Smooth muscle cell (in vitro differentiated cells): Measurements from ENCODE around the gene ANKRD22. TPM values are rescaled to one million over a fixed set of nuclear protein-coding genes. Genes with fewer than 3 reads are reported as not detected.

ENCODE experiments used
- DNase-seq: peaks from one replicate; lab custom pipeline; 2025; ENCODE audit not compliant: unreplicated experiment; lab: John Stamatoyannopoulos, UW
- H2AFZ ChIP-seq: fragments of 200-600 bp; sonication (generic); 2 replicates; pipeline ENCODE4 v1.6.0; 2016; ENCODE audit warnings: antibody characterized with exemption, low read depth, mild to moderate bottlenecking
- H3F3A ChIP-seq: fragments of 200-600 bp; sonication (generic); 2 replicates; pipeline ENCODE4 v1.6.0; 2017; ENCODE audit warnings: antibody characterized with exemption, low read depth
- H3K27ac ChIP-seq: fragments of 200-600 bp; sonication (generic); 2 replicates; pipeline ENCODE4 v1.5.1; 2016; ENCODE audit warnings: low read depth, mild to moderate bottlenecking
- H3K27me3 ChIP-seq: fragments of 200-600 bp; sonication (generic); 2 replicates; pipeline ENCODE4 v1.6.1; 2016; ENCODE audit warnings: low read depth, mild to moderate bottlenecking
- H3K36me3 ChIP-seq: fragments of 200-600 bp; sonication (generic); 2 replicates; pipeline ENCODE4 v1.5.1; 2016; ENCODE audit warnings: low read depth
- H3K4me1 ChIP-seq: fragments of 200-600 bp; sonication (generic); 2 replicates; pipeline ENCODE4 v1.5.1; 2016; ENCODE audit warnings: low read depth
- H3K4me2 ChIP-seq: fragments of 200-600 bp; sonication (generic); 2 replicates; pipeline ENCODE4 v1.6.0; 2016; ENCODE audit warnings: mild to moderate bottlenecking
- H3K4me3 ChIP-seq: fragments of 200-600 bp; sonication (generic); 2 replicates; pipeline ENCODE4 v1.5.1; 2016; ENCODE audit warnings: mild to moderate bottlenecking
- H3K79me2 ChIP-seq: fragments of 200-600 bp; sonication (generic); 2 replicates; pipeline ENCODE4 v1.6.0; 2016; ENCODE audit warnings: low read depth, mild to moderate bottlenecking
- H3K9ac ChIP-seq: fragments of 200-600 bp; sonication (generic); 2 replicates; pipeline ENCODE4 v1.6.0; 2016; ENCODE audit warnings: low read depth
- H3K9me3 ChIP-seq: fragments of 200-600 bp; sonication (generic); replicated peaks from 2 replicates; pipeline ENCODE4 v1.5.1; 2016; ENCODE audit warnings: low read depth
- H4K20me1 ChIP-seq: fragments of 200-600 bp; sonication (generic); 2 replicates; pipeline ENCODE4 v1.6.0; 2016; ENCODE audit warnings: low read depth
- WGBS: methylation state at CpG from one replicate; pipeline ENCODE4 v1.1.7; 2016; ENCODE audit warnings: low lambda C conversion rate; 5-methylcytosine and 5-hydroxymethylcytosine counted together
- polyA plus RNA-seq: library from polyadenylated mRNA; unstranded; fragments of >200 nt; fragmentation: Nextera tagmentation; extraction: Ambion mirVana; gene quantifications from 2 replicates; pipeline ENCODE4 v1.2.1, GENCODE V29; 2016
- total RNA-seq: library from RNA; depleted of rRNA; stranded (reverse); fragments of >200 nt; gene quantifications from 2 replicates; pipeline ENCODE4 v1.2.3, GENCODE V29; 2014
- TF ChIP-seq, protein P1 (sequence below): fragments of 200-600 bp; sonication (generic); IDR thresholded peaks from 2 replicates; pipeline ENCODE4 v1.5.1; 2017; ENCODE audit warnings: borderline replicate concordance, mild to moderate bottlenecking, antibody characterized with exemption; ENCODE audit not compliant: insufficient read depth, poor library complexity, severe bottlenecking

ANKRD22 gene
- total and polyA plus RNA-seq, 2 experiments from 2014 or later = 1.9 to 3.4 TPM

- DNase-seq = no peak
- no peaks in the 10 kb centered on the region for H3K36me3 ChIP-seq
- no peak overlapping the region for H3K9ac ChIP-seq
- H3K4me3 ChIP-seq = no peak overlapping the region
- WGBS = 79% methylated on average over 4 of the region's 4 CpGs
- no peaks in the 10 kb centered on the region for H3K27me3 ChIP-seq
- H3K27ac ChIP-seq = peak overlapping the region; percentile 72
- H2AFZ ChIP-seq = peak overlapping the region; percentile 29
- peaks cover 14% of the 10 kb centered on the region for H3F3A ChIP-seq
- H3K9me3 ChIP-seq = no peaks in the 10 kb centered on the region
- TF ChIP-seq, protein P1, sequence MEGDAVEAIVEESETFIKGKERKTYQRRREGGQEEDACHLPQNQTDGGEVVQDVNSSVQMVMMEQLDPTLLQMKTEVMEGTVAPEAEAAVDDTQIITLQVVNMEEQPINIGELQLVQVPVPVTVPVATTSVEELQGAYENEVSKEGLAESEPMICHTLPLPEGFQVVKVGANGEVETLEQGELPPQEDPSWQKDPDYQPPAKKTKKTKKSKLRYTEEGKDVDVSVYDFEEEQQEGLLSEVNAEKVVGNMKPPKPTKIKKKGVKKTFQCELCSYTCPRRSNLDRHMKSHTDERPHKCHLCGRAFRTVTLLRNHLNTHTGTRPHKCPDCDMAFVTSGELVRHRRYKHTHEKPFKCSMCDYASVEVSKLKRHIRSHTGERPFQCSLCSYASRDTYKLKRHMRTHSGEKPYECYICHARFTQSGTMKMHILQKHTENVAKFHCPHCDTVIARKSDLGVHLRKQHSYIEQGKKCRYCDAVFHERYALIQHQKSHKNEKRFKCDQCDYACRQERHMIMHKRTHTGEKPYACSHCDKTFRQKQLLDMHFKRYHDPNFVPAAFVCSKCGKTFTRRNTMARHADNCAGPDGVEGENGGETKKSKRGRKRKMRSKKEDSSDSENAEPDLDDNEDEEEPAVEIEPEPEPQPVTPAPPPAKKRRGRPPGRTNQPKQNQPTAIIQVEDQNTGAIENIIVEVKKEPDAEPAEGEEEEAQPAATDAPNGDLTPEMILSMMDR = no peak
- peaks cover 9% of the 10 kb centered on the region for H3K4me1 ChIP-seq
- H3K4me2 ChIP-seq = peak overlapping the region; percentile 61
- H3K79me2 ChIP-seq = no peaks in the 10 kb centered on the region
- H4K20me1 ChIP-seq = no peaks in the 10 kb centered on the region
These were observed 59.0 kb downstream of the ANKRD22 start for GRCh38 chr10:88792661-88793060.

- peak overlapping the region; percentile 29 for H2AFZ ChIP-seq
- no peaks in the 10 kb centered on the region for H3K27me3 ChIP-seq
- WGBS = 61% methylated on average over 2 of the region's 2 CpGs
- no peak overlapping the region for H3K4me2 ChIP-seq
- no peaks in the 10 kb centered on the region for H3K36me3 ChIP-seq
- H3K9ac ChIP-seq = no peak overlapping the region
- H3K4me1 ChIP-seq = peaks cover 9% of the 10 kb centered on the region
- H3K79me2 ChIP-seq = no peaks in the 10 kb centered on the region
- DNase-seq = no peak
- H3K27ac ChIP-seq = peak overlapping the region; percentile 40
- H3K9me3 ChIP-seq = no peaks in the 10 kb centered on the region
- no peak overlapping the region for H3K4me3 ChIP-seq
- peaks cover 14% of the 10 kb centered on the region for H3F3A ChIP-seq
- TF ChIP-seq, protein P1 = peak; percentile 44
- no peaks in the 10 kb centered on the region for H4K20me1 ChIP-seq
These were observed 59.7 kb downstream of the ANKRD22 start for GRCh38 chr10:88791924-88792323.

- DNase-seq = no peak
- H3K27ac ChIP-seq = no peak overlapping the region
- H2AFZ ChIP-seq = no peak overlapping the region
- peaks cover 9% of the 10 kb centered on the region for H3K4me1 ChIP-seq
- H3K4me3 ChIP-seq = no peak overlapping the region
- no peaks in the 10 kb centered on the region for H3K9me3 ChIP-seq
- no peaks in the 10 kb centered on the region for H3K36me3 ChIP-seq
- TF ChIP-seq, protein P1 = no peak
- no peak overlapping the region for H3K9ac ChIP-seq
- H3K27me3 ChIP-seq = no peaks in the 10 kb centered on the region
- H4K20me1 ChIP-seq = no peaks in the 10 kb centered on the region
- H3F3A ChIP-seq = peaks cover 8% of the 10 kb centered on the region
- no peak overlapping the region for H3K4me2 ChIP-seq
- H3K79me2 ChIP-seq = no peaks in the 10 kb centered on the region
These were observed 62.7 kb downstream of the ANKRD22 start for GRCh38 chr10:88788924-88789323.

DNA sequence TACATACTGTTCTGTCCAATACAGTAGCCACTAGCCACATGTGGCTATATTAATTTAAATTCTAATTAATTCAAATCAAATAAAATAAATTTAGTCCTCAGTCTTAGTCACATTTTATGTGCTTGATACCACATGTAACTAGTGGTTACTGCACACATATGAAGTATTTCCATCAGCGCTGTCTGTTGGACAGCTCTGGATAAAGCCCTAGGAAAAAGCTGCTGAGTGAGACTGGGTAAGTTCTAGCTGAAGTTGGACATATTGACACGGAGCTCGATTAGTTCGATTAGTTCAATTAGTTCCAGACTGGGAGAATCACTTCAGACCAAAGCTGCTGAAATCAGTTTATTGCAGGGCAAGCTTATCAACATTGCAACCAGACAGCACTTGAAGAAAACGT, 64.2 kb downstream of the ANKRD22 start:
- H3K27me3 ChIP-seq = peaks cover 8% of the 10 kb centered on the region
- H3K27ac ChIP-seq = no peak overlapping the region
- H2AFZ ChIP-seq = no peak overlapping the region
- H3K4me1 ChIP-seq = no peaks in the 10 kb centered on the region
- no peak overlapping the region for H3K4me3 ChIP-seq
- DNase-seq = no peak
- no peak overlapping the region for H3K9ac ChIP-seq
- H3K79me2 ChIP-seq = no peaks in the 10 kb centered on the region
- TF ChIP-seq, protein P1 = no peak
- WGBS = 78% methylated on average over 5 of the region's 5 CpGs
- H4K20me1 ChIP-seq = no peaks in the 10 kb centered on the region
- H3K9me3 ChIP-seq = no peaks in the 10 kb centered on the region
- no peaks in the 10 kb centered on the region for H3F3A ChIP-seq
- no peak overlapping the region for H3K4me2 ChIP-seq
- no peaks in the 10 kb centered on the region for H3K36me3 ChIP-seq
